ENCODE measurements around the gene MIEF1.

- TF ChIP-seq CTCF (IDR thresholded peaks at IDR 0.05) (no peak), POLR2A (IDR thresholded peaks at IDR 0.05) (no peak)
These were observed 28.0 kb downstream of the MIEF1 start for GRCh38 chr22:39530116-39530515.
